Measurements from ENCODE around the gene CNTNAP2. TPM values are rescaled to one million over a fixed set of nuclear protein-coding genes. Genes with fewer than 3 reads are reported as not detected.

CNTNAP2 gene
- total RNA-seq, 1 experiment from 2014 or later, result 60.0 TPM

DNA sequence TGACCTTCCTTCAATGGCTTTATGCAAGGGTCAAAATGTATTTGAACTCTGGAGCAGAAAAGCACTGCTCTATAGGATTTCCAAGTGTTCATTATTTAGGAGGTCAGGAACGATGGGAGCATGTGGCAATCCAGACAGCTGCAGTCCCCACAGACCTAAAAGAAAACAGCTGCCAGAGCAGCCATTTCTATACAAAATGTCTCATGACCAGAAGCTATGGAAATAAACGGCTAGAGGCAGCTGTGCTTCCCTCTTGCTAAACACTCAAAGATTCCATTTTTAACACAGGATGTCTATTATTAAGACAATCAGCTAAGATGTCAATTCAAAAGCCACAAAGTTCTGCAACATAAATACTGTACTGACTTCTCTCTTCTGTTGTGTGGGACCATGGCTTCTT lies 1594.8 kb downstream of the CNTNAP2 start:
- Histone ChIP-seq H3K4me3 (ENCODE audit: low read depth, low read length, poor library complexity, severe bottlenecking) (no peak overlapping the region), H3K27me3 (replicated peaks; ENCODE audit: insufficient read depth, low read depth, low read length, poor library complexity) (no peaks in the 10 kb centered on the region), H3K9me3 (ENCODE audit: low read depth, low read length, poor library complexity, severe bottlenecking) (peaks cover 10% of the 10 kb centered on the region), H3K27ac (ENCODE audit: low read depth, low read length, poor library complexity, severe bottlenecking) (no peak overlapping the region), H3K36me3 (ENCODE audit: insufficient read depth, low read length, poor library complexity, severe bottlenecking) (no peaks in the 10 kb centered on the region), H3K4me1 (ENCODE audit: insufficient read depth, low read length, poor library complexity, severe bottlenecking) (no peaks in the 10 kb centered on the region)
- intact Hi-C loops (cut with micrococcal nuclease; ENCODE audit: unreplicated experiment), result no loop called here
- POLR2A ChIA-PET (ENCODE audit: low non-redundant PET), result no interaction called here
- TF ChIP-seq EZH2 (IDR thresholded peaks at IDR 0.05; ENCODE audit: borderline replicate concordance, low read depth, low read length, poor library complexity, severe bottlenecking), result no peak
- TF ChIP-seq, protein P1, sequence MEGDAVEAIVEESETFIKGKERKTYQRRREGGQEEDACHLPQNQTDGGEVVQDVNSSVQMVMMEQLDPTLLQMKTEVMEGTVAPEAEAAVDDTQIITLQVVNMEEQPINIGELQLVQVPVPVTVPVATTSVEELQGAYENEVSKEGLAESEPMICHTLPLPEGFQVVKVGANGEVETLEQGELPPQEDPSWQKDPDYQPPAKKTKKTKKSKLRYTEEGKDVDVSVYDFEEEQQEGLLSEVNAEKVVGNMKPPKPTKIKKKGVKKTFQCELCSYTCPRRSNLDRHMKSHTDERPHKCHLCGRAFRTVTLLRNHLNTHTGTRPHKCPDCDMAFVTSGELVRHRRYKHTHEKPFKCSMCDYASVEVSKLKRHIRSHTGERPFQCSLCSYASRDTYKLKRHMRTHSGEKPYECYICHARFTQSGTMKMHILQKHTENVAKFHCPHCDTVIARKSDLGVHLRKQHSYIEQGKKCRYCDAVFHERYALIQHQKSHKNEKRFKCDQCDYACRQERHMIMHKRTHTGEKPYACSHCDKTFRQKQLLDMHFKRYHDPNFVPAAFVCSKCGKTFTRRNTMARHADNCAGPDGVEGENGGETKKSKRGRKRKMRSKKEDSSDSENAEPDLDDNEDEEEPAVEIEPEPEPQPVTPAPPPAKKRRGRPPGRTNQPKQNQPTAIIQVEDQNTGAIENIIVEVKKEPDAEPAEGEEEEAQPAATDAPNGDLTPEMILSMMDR (conservative IDR thresholded peaks at IDR 0.05; ENCODE audit: low read depth, low read length), result no peak
- BruUV-seq (replicated peaks), result no TSS peak
- no peak for DNase-seq (ENCODE audit: low spot score)
- CTCF ChIA-PET, result no interaction called here

DNA sequence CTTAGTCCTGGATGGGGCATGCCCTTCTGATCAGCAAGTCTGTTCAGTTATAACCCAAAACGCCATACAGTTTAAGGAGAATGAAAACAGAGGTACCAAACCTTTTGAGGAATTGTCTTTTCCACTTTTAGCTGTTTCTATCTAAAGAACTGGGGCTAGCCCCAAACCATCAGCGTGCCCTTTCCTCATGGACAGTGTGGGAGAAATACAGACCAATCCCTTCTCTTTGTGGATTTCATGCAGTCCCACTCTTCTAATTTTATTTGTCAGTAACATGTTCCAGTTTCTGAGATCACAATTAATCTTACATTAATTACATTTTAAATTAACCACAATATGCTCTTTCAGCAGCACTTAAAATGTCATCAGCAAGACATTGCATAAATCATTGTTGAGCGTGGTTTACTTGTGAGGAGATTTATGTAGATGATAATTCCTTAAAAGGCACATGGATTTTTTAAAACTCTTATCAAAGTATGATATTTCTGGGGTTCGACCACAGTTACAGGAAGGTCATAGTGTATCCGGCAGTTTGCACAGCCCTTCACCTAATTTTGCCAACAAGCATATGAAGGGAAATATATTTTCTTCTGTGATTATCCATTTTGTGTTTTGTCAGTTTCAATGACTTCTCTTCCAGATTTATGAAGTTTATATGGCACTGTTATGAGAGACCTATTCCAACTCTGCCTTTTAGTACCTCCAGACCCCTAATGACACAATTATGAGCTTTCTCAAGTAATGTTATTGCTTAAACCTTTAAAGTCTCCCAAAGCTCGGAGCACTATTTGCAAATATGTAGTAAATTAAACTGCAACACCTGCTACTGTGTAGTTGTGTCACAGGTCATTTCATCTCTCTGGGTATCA lies 1605.6 kb downstream of the CNTNAP2 start:
- H3K27me3 ChIP-seq (replicated peaks; ENCODE audit: insufficient read depth, low read depth, low read length, poor library complexity), result no peaks in the 10 kb centered on the region
- CTCF ChIA-PET, result no interaction called here
- H3K36me3 ChIP-seq (ENCODE audit: insufficient read depth, low read length, poor library complexity, severe bottlenecking), result no peaks in the 10 kb centered on the region
- BruUV-seq (replicated peaks), result no TSS peak
- H3K4me3 ChIP-seq (ENCODE audit: low read depth, low read length, poor library complexity, severe bottlenecking), result no peak overlapping the region
- no peak for DNase-seq (ENCODE audit: low spot score)
- TF ChIP-seq, protein P1 (conservative IDR thresholded peaks at IDR 0.05; ENCODE audit: low read depth, low read length), result no peak
- no peak for TF ChIP-seq EZH2 (IDR thresholded peaks at IDR 0.05; ENCODE audit: borderline replicate concordance, low read depth, low read length, poor library complexity, severe bottlenecking)
- no peak overlapping the region for H3K27ac ChIP-seq (ENCODE audit: low read depth, low read length, poor library complexity, severe bottlenecking)
- intact Hi-C loops (cut with micrococcal nuclease; ENCODE audit: unreplicated experiment), result no loop called here
- no peaks in the 10 kb centered on the region for H3K9me3 ChIP-seq (ENCODE audit: low read depth, low read length, poor library complexity, severe bottlenecking)
- POLR2A ChIA-PET (ENCODE audit: low non-redundant PET), result no interaction called here
- H3K4me1 ChIP-seq (ENCODE audit: insufficient read depth, low read length, poor library complexity, severe bottlenecking), result no peaks in the 10 kb centered on the region

DNA sequence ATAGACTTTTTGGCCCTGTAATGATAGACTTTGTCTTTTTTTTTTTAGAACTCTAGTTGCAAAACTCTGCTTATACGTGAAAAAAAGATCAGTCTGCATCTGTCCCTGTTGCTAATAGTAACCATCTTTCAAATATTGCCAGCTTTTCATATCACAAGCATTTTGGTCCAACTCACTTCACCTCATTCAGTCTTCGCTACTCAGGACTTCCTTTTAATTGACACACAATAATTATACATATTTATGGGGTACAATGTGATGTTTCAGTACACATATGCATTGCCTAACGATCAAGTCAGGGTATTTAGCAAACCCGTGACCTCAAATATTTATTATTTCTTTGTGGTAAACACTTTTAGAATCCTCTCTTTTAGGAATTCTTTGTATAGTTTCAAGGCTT lies 1606.9 kb downstream of the CNTNAP2 start:
- no peak overlapping the region for H3K27ac ChIP-seq (ENCODE audit: low read depth, low read length, poor library complexity, severe bottlenecking)
- no peaks in the 10 kb centered on the region for H3K4me1 ChIP-seq (ENCODE audit: insufficient read depth, low read length, poor library complexity, severe bottlenecking)
- H3K4me3 ChIP-seq (ENCODE audit: low read depth, low read length, poor library complexity, severe bottlenecking), result no peak overlapping the region
- no peaks in the 10 kb centered on the region for H3K36me3 ChIP-seq (ENCODE audit: insufficient read depth, low read length, poor library complexity, severe bottlenecking)
- TF ChIP-seq EZH2 (IDR thresholded peaks at IDR 0.05; ENCODE audit: borderline replicate concordance, low read depth, low read length, poor library complexity, severe bottlenecking), result no peak
- TF ChIP-seq, protein P1 (conservative IDR thresholded peaks at IDR 0.05; ENCODE audit: low read depth, low read length), result no peak
- no TSS peak for BruUV-seq (replicated peaks)
- DNase-seq (ENCODE audit: low spot score), result no peak
- ChIA-PET POLR2A (ENCODE audit: low non-redundant PET) (no interaction called here), CTCF (no interaction called here)
- H3K9me3 ChIP-seq (ENCODE audit: low read depth, low read length, poor library complexity, severe bottlenecking), result no peaks in the 10 kb centered on the region
- intact Hi-C loops (cut with micrococcal nuclease; ENCODE audit: unreplicated experiment), result no loop called here
- no peaks in the 10 kb centered on the region for H3K27me3 ChIP-seq (replicated peaks; ENCODE audit: insufficient read depth, low read depth, low read length, poor library complexity)
